Loucy (cell line): ENCODE measurements around the gene IFITM10.

ENCODE experiments used
- CTCF ChIP-seq: fragments of 200-600 bp; sonication (generic); conservative IDR thresholded peaks from 2 replicates; pipeline ENCODE4 v1.5.1; 2014; ENCODE audit warnings: mild to moderate bottlenecking, antibody characterized with exemption, low read length
- EZH2phosphoT487 ChIP-seq: fragments of 200-600 bp; IDR thresholded peaks from 2 replicates; pipeline ENCODE4 v1.6.1; 2018; ENCODE audit warnings: antibody characterized with exemption, mild to moderate bottlenecking, moderate library complexity, borderline replicate concordance

GRCh38 chr11:1773131-1773993 is 23.0 kb upstream of the IFITM10 start:
- TF ChIP-seq CTCF (no peak), EZH2phosphoT487 (no peak)
